OCI-M1 (cell line): ENCODE measurements around the gene CACTIN.
"Not testable (repeated sequence)": the region's sequence is repeated elsewhere in the genome, so short reads cannot be mapped to it uniquely, and the experiment has no call there.

Experiments used
- DNase-seq: peaks from one replicate; lab custom pipeline; 2025; lab: John Stamatoyannopoulos, UW

The CACTIN gene

DNA sequence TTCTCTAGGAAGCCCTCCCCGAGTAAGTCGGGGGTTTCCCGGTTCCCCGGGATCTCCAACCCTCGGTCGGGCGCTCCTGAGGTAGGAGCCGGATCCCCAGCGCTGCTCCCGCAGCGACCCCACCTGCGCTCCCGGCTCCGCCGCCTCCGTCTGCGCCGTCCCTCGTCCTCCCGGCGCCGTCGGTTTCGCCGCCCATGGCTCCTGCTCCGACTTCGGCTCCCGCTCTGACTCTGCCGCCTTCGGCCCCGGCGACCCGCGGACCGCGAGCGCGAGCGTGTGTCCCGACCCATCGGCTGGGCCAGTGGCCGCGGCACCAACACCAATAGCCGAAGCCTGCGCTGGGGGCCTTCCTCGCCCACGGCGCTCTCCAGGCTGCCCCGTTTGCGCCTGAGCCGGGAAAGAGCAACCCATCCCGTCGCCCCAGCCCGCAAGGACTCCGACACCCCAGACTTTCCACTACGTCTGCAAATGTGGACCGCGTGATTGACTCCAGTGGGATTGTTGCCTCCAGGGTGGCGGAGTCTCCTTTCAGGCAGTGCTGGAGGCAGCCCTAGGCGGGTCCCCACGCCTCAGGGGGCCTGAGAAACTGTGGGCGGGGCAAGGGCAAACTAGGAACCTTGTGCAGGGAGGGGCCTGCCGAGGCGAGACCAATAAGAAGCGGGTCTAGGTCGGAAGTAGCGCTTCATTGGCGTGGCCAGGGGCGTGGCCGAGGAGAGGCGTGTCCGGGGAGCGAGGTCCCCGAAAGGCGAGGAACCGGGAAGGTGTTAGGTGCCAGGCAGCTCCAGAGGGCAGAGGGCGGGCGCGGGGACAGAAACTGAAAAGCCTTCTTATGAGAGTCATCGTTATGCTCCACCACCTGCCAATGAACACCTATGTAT, at the start of gene CACTIN:
Gene CACTIN (minus strand): TSS at position 318 of the 878 bp plus-strand sequence. CDS start 28 bp downstream, at position 290.
- DNase-seq = peak; percentile 96

DNA sequence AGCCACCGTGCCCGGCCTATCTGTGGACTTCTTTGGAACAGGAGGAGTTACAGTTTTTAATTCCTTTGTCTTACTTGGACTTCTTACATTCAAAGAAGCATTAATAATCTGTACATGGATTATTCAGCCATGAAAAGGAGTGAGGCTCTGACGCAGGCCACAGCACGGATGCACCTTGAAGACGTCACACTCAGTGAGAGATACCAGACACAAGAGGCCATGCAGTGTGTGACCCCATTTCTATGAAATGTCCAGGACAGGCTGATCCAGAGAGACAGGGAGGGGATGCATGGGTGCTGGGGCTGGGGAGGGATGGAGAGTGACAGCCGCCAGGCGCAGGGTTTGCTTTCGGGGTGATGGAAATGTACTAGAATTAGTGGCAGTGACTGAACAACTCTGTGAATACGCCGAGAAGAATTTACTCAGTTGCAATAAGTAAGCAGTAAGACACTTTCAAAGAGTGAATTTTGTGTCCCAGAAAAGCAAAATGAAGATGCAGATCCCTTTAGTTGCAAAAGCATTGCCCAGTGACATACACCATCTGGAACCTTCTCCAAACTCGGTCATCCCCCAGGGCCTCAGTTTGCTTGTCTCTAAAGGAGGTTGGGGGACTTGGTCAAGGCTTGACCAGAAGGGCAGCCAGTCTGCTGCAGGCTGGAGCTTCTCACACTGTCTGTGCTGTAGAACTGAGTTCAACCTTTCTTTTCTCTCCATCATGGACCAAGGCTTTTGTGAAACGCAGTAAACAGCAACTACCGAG, 48.4 kb upstream of the CACTIN start:
- DNase-seq = no peak

DNA sequence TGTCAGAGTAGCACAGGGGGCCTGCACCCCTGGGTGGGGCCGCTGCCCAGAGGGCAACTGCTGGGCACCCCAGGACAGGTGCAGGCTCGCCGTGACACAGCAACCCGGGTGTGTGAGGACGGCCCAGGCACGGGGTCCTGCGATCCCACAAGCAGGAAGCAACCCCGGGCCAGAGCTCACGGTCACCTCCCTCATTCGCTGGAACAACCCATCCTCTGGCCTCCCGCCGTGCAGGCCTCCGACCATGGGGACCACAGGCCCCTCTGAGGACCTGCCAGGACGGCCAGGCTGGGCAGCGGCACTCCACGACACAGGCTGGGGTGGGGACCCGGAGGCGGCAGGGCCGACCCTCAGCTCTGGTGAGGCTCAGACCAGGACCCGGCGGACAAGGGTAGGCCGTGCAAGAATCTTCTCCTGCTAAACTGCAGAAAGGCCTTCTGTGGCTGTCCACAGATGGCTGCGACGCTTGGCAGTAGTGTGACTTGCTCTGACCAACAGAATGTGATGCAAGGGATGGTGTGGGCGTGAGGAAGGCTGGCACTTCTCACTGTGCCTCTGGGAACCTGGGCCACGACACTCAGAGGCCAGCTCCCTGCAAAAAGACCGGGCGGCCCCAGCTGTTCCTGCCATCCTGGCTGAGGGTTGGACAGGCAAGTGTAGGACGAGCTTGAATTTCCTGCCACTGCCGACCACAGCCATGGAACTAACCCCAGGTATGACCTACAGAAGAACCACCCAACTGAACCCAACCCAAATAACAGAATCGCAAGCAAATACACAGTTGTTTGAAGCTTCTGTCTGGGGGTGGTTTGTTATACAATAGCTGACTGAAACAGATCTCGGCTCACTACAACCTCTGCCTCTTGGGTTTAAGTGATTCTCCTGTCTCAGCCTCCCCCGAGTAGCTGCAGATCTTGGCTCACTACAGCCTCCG, 47.2 kb upstream of the CACTIN start:
- DNase-seq = no peak

DNA sequence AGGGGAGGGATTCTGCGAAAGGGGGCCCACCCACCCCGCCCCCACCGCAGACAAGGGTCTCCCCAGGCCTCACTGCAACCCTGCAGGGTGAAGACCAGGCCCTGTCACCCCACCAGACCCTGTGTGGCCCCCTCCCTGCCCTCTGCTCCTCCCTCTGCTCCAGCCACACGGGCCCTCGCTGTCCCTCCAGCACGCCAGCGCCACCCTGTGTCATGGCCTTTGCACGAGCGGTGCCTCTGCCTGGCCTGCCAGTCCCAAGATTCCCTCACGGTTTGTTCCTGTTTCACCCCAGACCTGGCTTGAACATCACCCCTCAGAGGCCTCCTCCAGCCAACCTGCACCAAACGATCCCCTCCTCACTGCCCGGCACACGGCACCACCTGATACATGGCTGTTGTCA, 46.4 kb upstream of the CACTIN start:
- DNase-seq = no peak

DNA sequence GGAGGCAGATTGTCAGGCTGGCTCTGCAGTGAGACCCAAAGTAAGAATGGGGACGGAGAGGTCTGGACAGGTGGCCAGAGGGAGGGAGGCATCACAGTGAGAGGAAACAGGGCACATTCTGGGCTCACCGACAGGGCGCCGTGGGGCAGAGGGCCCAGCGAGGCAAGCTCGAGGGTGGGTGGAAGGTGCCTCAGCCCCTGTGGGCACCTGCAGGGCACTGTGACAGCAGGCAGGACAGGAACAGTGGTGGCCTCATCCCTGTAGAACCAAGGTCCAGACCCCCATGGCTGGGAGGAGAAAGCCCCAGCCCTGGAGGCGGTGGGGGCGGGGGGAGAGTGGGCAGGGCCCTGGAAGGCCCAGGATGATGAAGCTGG, 46.0 kb upstream of the CACTIN start:
- no peak for DNase-seq

DNA sequence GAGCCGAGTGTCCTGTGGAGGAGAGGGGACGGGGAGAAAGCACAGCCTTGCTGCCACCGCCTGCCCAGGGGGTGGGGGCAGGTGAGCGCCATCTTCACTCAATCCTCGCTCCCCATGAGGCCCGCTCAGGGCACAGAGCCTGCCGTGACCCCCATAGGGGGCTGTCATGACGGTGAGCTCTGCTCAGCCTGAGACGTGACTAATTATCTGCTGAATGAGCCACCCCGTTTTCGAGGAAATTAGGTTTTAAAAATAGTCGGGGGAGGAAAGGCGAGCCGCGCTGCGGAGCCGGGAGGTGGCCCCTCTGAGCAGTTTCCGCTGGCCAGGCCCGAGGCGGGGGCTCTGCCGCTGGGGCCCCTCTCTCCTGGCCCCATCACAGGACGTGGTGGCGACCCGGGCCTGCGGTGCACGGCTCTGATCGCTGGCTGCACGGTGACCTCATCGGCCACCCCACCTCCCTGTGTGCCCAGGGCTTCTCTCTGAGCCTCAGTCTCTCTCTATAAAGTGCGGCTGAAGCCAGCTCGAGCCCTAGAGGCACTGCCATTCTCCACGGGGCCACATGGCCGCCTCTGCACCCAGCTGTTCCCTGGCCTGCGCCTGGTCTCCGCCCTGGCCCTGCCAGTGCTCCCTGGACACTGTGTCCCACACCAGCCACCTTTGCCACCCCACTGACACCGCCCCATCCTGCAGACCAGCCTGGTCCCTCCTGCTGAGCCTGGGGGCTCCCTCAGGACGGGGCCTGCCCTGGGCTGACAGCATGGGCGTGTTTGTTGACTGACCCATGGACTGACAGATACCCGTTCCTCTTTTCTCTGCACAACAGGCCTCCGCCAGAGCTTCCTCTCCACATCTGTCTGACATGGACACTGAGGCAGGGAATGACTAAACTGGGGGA, 45.3 kb upstream of the CACTIN start:
- no peak for DNase-seq

DNA sequence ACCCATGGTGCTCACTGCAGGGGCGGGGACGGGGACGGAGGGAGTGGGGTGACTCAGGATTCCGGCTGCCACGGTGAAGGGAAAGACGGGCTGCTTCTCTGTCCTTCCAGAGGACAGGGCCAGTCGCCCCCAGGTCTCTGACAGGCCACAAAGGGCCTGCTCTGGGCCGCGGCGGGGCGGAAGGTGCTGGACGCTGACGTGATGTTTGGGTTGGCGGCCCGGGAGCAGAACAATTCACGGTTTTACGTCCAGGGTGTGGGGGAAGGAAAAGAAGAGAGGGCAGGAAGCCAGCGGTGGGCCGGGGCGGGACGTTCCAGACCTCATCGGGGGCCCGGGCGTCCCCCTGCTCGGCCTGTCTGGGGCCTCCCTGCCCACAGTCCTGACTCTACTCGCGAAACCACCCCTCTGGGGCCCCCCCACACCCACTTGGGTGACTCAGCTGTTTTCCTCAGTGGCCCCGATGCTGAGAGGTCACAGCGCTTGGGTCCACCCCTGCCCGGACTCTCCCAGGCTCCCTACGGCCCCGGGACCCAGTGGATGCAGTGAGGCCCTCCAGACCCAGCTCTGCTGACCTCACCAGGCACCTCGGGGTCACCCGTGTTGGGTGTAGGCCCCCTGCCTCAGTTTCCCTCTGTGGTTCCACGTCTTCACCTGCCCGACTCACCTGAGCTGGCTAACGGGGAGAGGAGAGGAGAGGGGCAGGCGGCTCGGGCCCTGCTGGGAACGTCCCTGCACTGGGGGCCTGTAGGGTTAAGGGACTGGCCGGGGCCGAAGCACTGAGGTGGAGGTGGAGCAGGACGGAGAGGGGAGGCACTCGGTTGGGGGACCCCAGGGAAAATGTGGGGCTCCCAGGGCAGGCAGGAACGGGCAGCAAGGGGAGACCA, 44.4 kb upstream of the CACTIN start:
- DNase-seq = no peak

DNA sequence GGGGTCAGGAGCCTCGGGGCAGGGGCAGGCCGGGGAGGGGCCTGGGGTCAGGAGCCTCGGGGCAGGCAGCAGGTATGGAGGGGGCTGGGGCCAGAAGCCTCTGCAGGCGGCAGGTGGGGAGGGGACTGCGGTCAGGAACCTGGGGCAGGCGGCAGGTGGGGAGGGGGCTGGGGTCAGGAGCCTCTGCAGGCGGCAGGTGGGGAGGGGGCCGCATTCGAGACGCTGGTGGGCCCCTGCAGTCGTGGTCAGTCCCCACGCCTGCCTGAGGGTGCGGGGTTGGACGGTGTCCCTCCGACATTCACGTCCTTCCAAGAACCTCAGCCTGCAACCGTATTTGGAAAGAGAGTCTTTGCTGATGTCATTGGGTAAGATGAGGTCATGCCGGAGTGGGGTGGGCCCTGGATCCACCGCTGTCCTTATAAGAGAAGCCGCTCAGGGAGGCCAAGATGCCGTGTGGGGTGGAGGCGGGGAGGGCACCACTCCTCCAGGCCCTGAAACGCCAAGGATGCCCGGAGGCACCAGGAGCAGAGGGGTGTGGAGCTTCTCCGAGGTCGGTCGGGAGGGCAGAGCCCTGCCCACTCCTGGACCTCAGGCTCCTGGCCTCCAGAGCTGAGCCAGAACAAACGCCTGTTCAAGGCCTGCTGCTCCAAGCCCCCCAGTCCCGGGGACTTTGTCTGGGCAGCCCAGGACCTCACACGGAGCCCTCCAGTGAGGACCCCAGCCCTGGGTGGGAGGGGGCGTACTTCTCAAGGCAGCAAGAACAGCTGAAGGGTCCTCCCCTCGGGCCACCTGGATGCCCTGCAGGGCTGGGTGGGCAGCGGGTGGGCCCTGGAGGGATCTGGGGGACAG, 43.6 kb upstream of the CACTIN start:
- DNase-seq = no peak

DNA sequence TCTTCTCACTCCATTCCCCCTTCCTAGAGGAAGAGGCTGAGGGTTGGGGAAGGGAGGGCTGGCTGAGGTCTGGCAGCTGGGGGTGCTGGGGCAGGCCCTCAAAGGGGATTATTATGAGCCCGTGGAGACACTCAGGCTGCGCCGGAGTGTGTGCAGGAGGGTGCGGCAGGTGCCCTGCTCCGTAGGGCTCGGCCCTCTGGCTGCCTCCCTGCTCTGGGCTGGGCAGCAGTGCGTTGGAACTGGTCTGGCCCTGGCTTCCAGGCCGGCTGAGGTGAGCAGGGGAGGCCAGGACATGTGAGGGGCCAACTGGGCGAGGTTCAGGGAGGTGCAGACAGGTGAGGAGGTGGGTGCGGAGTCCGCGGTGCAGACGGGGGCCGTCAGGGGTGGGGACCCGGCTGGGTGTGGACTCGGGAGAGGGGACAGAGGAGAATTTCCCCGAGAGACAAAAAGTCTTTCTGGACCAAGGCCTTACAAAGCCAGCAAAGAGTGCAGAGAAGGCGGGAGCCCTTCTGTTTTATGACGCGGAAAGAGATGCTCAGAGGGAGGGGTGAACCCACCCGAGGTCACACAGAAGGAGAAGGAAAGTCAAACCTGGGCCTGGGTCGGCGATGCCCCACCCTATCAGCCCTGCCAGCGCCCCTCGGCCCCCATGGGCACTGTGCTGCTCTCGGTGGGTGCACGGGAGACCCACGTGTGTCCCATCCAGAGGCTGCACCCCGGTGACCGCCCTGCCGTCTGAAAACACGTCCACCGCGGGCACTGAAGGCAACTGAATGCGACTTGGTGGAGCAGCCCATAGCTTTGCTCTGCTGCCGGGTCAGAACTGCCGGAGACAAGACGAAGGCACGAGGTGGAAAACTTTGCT, 42.7 kb upstream of the CACTIN start:
- DNase-seq = no peak

DNA sequence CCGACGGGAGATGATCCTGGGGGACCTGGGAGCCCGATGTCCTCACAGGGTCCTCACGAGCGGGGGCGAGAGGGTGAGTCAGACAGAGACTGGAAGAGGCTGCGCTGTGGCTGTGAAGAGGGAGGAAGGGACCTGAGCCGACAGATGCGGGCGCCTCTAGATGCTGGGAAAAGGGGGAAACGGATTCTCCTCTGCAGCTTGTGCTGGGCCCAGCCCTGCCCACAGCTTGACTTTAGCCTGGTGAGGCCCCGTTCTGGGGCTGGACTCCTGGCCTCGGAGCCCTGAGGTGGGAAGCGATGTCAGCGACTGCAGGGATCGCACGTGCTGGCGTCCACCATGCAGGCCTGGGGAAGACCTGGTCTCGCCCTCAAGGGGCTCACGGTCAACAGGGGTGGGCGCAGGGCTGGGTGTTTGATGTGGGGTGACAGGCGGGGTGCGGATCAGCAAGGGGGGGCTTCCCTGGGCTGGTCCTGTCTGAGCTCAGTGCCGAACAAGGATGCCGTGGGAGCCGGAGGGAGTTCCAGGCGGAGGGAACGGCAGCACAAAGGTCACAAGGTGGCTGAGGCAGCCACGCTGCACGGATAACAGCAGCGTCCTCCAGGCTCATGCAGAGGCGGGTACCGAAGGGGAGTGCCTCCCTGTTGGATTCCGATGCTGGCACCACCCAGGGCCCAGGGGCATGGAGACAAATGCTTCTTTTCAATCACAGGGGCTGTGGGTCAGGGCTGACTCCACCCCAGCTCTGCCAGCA, 41.9 kb upstream of the CACTIN start:
- DNase-seq = no peak

DNA sequence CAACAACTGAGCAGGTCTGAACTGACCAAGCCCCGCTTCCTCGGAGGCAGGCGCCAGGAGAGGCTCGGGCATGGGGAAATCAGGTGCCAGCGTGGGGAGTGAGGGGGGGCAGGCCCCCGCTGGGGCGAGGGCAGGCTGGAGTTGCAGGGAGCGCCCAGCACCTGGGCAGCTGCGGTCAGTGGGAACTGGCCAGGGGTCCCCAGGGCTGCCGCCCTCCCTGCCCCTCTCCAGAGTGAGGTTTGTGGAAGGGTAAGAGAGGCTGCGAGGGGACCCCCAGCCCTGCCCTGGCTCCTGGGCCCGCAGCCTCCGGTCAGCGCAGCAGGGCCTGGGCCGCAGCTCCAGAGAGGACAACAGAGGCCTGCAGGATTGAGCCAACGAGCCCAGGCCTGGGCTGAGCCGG, 41.2 kb upstream of the CACTIN start:
- DNase-seq = no peak

DNA sequence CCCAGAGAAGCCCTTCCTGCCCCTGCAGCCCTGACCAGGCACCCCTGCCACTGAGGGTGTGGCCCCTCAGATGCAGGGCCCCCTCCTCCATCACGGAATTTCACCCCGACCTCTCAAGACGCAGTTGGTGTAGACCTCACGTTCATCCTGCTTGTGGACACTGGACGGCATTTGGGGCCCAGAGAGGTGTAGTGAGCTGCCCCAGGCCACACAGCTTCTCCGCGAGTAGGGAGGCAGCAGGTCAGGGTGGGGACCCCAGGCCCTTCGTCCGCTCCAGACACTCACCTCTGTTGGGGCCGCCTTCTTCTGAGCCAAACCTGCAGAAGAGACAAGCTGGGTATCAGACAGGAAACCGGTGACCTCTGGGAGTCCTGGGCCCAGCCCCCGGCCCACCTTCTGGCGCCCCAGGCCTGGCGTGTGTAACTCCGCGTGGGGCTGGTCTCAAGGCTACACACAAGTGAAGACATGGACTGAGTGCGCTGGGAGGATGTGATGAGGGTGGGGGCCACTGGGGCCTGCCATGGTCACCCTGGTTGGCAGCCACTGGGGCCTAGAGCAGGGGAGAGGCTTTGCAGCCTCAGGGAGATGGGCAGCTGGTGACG, 40.5 kb upstream of the CACTIN start:
- DNase-seq = no peak

DNA sequence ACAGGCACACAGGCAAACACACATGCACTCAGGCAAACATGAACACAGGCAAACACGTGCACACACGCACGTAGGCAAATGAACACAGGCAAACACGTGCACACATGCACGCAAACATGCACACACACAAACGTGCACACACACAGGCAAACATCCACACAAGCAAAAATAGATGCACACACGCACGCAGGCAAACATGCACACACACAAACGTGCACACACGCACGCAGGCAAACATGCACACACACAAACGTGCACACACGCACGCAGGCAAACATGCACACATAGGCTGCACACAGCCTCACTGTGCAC, 39.9 kb upstream of the CACTIN start:
- not testable (repeated sequence) for DNase-seq

DNA sequence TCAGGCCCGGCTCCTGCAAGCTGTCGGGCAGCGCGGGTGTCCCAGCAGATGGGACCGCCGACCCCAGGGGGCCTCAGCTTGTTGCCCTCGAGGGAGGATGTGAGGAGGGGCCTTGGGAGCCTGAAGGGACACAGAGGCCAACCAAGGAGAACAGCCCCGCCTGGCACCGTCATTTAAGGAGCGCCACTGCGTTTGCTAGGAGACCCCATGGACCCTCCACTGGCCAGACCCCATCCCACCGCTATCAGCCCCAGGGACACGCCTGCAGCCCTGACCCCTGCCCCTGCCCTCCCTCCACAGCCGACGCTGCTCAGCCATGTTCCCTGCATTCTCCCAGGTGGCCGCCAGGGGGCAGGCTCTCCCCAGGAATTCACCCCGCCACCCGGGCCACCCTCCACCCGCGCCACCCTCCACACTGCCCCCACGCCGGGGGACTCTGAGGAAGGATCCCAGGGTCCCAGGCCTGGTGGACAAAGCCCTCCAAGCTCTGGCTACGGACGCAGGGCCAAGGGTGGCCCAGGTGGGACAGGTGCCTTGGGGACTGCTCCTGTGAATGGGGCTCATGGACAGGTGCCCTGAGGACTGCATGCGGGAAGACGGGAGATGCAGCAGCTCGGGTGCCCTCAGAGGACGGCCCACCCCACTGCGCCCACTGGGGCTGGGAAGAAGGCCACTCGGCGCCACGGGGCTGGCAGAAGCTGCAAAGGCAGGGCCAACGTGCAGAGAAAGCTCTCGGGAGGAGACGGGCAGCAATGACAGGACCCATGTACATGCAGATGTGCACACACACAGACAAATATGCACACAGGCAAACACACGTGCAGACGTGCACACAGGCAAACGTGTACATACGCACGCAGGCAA, 39.3 kb upstream of the CACTIN start:
- peak; percentile 40 for DNase-seq

DNA sequence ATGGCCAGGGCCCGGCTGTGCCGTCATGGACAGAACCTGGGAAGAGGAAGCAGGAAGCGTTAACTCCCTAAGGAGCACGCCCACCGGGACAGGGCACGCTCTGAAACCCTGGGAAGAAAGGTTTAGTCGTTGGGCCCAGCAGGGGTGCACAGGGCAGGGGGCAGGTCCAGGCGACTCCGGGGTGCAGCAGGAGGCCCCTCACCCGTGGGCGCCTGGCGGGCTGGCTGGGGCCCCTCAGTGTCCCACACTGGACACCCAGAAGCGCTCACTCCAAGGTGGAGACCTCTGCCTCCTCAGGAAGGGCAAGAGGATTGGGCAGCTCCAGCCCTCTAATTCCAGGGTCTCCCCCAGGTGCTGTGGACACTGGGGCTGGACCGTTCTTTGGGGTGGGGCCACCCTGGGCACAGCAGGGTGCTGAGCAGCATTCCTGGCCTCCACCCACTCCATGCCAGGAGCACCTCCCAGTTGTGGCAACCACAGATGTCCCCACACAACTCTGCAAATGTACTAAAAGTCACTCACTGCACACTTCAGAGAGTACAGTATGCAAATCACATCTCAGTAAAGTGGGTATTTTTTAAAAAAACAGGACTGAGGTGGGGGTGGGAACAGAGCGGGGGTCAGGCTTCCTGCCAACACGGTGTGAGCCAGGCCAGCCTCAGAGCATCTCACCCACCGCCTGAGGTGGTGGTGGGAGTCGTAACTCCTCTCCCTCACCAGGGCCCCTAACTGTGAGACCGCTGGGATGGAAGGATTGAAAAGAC, 38.5 kb upstream of the CACTIN start:
- no peak for DNase-seq
